NCI-H460 (cell line): Measurements from ENCODE around the gene SBK2. TPM values are rescaled to one million over a fixed set of nuclear protein-coding genes. Genes with fewer than 3 reads are reported as not detected.

Experiments used
- total RNA-seq: library from RNA; depleted of rRNA; stranded (reverse); fragments of >200 nt; shearing (Covaris generic); gene quantifications from 2 replicates; pipeline ENCODE4 v1.2.3, GENCODE V29; 2014; rRNA removed

The SBK2 gene
- total RNA-seq, 1 experiment from 2014 or later: not detected

Other genes with a start within 250 kb of the SBK2 start
- gene TMEM150B, start 211.8 kb downstream of the SBK2 start, total RNA-seq: not detected in 2 replicates
- gene KMT5C, start 197.3 kb downstream of the SBK2 start, total RNA-seq: 5.1 and 7.9 TPM in 2 replicates
- not detected in 2 replicates for gene COX6B2, start 182.4 kb downstream of the SBK2 start, total RNA-seq
- not detected in 2 replicates for gene GARIN5B, start 173.9 kb downstream of the SBK2 start, total RNA-seq
- 0.32 and 0.84 TPM in 2 replicates for gene IL11, start 166.7 kb downstream of the SBK2 start, total RNA-seq
- gene TMEM190, start 160.3 kb downstream of the SBK2 start, total RNA-seq: not detected in 2 replicates
- 0.97 and 2.0 TPM in 2 replicates for gene TMEM238, start 152.8 kb downstream of the SBK2 start, total RNA-seq
- 426 and 465 TPM in 2 replicates for gene RPL28, start 151.2 kb downstream of the SBK2 start, total RNA-seq
- gene UBE2S, start 129.3 kb downstream of the SBK2 start, total RNA-seq: 369 and 378 TPM in 2 replicates
- gene SHISA7, start 93.8 kb downstream of the SBK2 start, total RNA-seq: not detected in 2 replicates
- gene ISOC2, start 75.5 kb downstream of the SBK2 start, total RNA-seq: 33.9 and 39.6 TPM in 2 replicates
- gene C19orf85, start 72.4 kb downstream of the SBK2 start, total RNA-seq: not detected in 2 replicates
- 2.1 and 6.1 TPM in 2 replicates for gene ZNF628, start 60.5 kb downstream of the SBK2 start, total RNA-seq
- 3.9 and 4.5 TPM in 2 replicates for gene NAT14, start 51.9 kb downstream of the SBK2 start, total RNA-seq
- gene SSC5D, start 48.7 kb downstream of the SBK2 start, total RNA-seq: 0.07 TPM in 1 of 2 replicates, not detected in the other
- 0.32 TPM in 1 of 2 replicates, not detected in the other for gene SBK3, start 8.4 kb upstream of the SBK2 start, total RNA-seq
- 2.1 and 3.2 TPM in 2 replicates for gene ZNF579, start 43.7 kb upstream of the SBK2 start, total RNA-seq
- 3.6 and 5.0 TPM in 2 replicates for gene FIZ1, start 62.4 kb upstream of the SBK2 start, total RNA-seq
- gene ZNF524, start 63.2 kb upstream of the SBK2 start, total RNA-seq: 15.9 and 16.5 TPM in 2 replicates
- gene ZNF865, start 68.5 kb upstream of the SBK2 start, total RNA-seq: 1.1 and 1.3 TPM in 2 replicates
- gene ZNF784, start 87.4 kb upstream of the SBK2 start, total RNA-seq: 2.1 and 2.2 TPM in 2 replicates
- 8.9 and 13.6 TPM in 2 replicates for gene ZNF580, start 103.9 kb upstream of the SBK2 start, total RNA-seq
- gene ZNF581, start 106.5 kb upstream of the SBK2 start, total RNA-seq: 12.3 and 13.6 TPM in 2 replicates
- 1.9 and 2.3 TPM in 2 replicates for gene CCDC106, start 111.1 kb upstream of the SBK2 start, total RNA-seq
- gene U2AF2, start 117.9 kb upstream of the SBK2 start, total RNA-seq: 68.3 and 72.4 TPM in 2 replicates
- gene EPN1, start 138.1 kb upstream of the SBK2 start, total RNA-seq: 32.8 and 35.9 TPM in 2 replicates
- gene NLRP9, start 201.3 kb upstream of the SBK2 start, total RNA-seq: not detected in 2 replicates
- gene RFPL4A, start 222.0 kb upstream of the SBK2 start, total RNA-seq: not detected in 2 replicates
- gene RFPL4AL1, start 232.0 kb upstream of the SBK2 start, total RNA-seq: not detected in 2 replicates